Thyroid gland (tissue), 4 donors: ENCODE data around the gene NTN3.

Experiments
- CTCF ChIP-seq, 6 experiments: fragments of 200-600 bp in 3 of 6; fragments of 450-650 bp in 3 of 6; sonication (generic) in 3 of 6; IDR thresholded peaks; one replicate each; pipeline ENCODE4 v1.5.1; 2016 to 2019; ENCODE audit warnings: antibody characterized with exemption in 6 of 6, mild to moderate bottlenecking in 2 of 6, inconsistent platforms in 1 of 6, moderate library complexity in 1 of 6
- POLR2A ChIP-seq, 2 donors: fragments of 450-650 bp; IDR thresholded peaks; one replicate each; pipeline ENCODE4 v1.6.1; 2017; ENCODE audit warnings: antibody characterized with exemption in 2 of 2, mild to moderate bottlenecking in 2 of 2, moderate library complexity in 1 of 2

GRCh38 chr16:2447920-2448583 lies 23.0 kb upstream of the NTN3 start:
- TF ChIP-seq CTCF (IDR thresholded peaks at IDR 0.05) (no peak), POLR2A (IDR thresholded peaks at IDR 0.05) (no peak)
